Stomach (tissue), 19 donors: Measurements from ENCODE around the gene B4GALT7. TPM values are rescaled to one million over a fixed set of nuclear protein-coding genes. Genes with fewer than 3 reads are reported as not detected.
A peak's percentile ranks its signal among the peaks of the same experiment; 100 is the strongest.

Experiments
- DNase-seq, 2 donors: peaks; one replicate each; pipeline versions ENCODE4 v3.0.0 to v3.0.0-alpha.2; 2013 to 2019
- H3K27ac ChIP-seq, 5 donors: fragments of 200-600 bp in 4 of 5; sonication (generic) in 4 of 5; one replicate each; pipeline ENCODE4 v1.5.1; 2013 to 2019; ENCODE audit warnings: mild to moderate bottlenecking in 1 of 5, moderate library complexity in 1 of 5
- H3K27me3 ChIP-seq, 3 donors: fragments of 200-600 bp; sonication (generic); one replicate each; pipeline ENCODE4 v1.5.1; 2017 to 2019; ENCODE audit warnings: mixed run types in 1 of 3
- H3K36me3 ChIP-seq, 4 donors: fragments of 200-600 bp; sonication (generic); 1 replicate in 3 of 4; 2 replicates in 1 of 4; pipeline ENCODE4 v1.5.1; 2016 to 2019
- H3K4me1 ChIP-seq, 4 donors: fragments of 200-600 bp; sonication (generic); one replicate each; pipeline ENCODE4 v1.5.1; 2016 to 2019
- H3K4me3 ChIP-seq, 4 donors: fragments of 200-600 bp; sonication (generic) in 3 of 4; one replicate each; pipeline ENCODE4 v1.5.1; 2016 to 2019; ENCODE audit warnings: mild to moderate bottlenecking in 1 of 4
- H3K9me3 ChIP-seq, 4 donors: fragments of 200-600 bp; sonication (generic); one replicate each; pipeline ENCODE4 v1.5.1; 2016 to 2019
- EP300 ChIP-seq: sonication (generic); formaldehyde crosslinking; IDR thresholded peaks from one replicate; pipeline ENCODE4 v1.6.1; 2017; ENCODE audit warnings: antibody characterized with exemption
- POLR2A ChIP-seq, 4 donors: fragments of 450-650 bp; IDR thresholded peaks; one replicate each; pipeline ENCODE4 v1.6.1; 2016; ENCODE audit warnings: antibody characterized with exemption in 4 of 4, control low read depth in 2 of 4, mild to moderate bottlenecking in 1 of 4, moderate library complexity in 1 of 4
- POLR2AphosphoS5 ChIP-seq, 3 donors: sonication (generic); formaldehyde crosslinking; IDR thresholded peaks; one replicate each; pipeline ENCODE4 v1.6.1; 2016; ENCODE audit warnings: antibody characterized with exemption in 3 of 3
- WGBS, 5 donors: extraction: QIAGEN DNeasy Blood & Tissue Kit in 3 of 5; methylation state at CpG; one replicate each; pipeline versions ENCODE4 v1.1.5 to v1.1.7; 2013 to 2018; 5-methylcytosine and 5-hydroxymethylcytosine counted together
- intact Hi-C: fragments of 100-400 bp; cut with DNase I; formaldehyde crosslinking; loops from one replicate; pipeline ENCODE4 v1.15.1; 2023; ENCODE audit warnings: low total_unique reads
- long read RNA-seq, 10 donors: transcript quantifications; one replicate each; lab custom pipeline, GENCODE V29; 2026
- polyA plus RNA-seq, 3 donors: library from polyadenylated mRNA; stranded (reverse); fragments of 200-250 nt; gene quantifications; one replicate each; pipeline ENCODE4 v1.2.3, GENCODE V29; 2013
- total RNA-seq, 5 donors: library from RNA; depleted of rRNA; stranded (reverse); fragments of >200 nt; gene quantifications; one replicate each; pipeline versions ENCODE4 v1.1.0 to v1.2.3, GENCODE V29; 2014 to 2016
- TF ChIP-seq, protein P1 (sequence below), 7 experiments: fragments of 450-650 bp in 4 of 7; fragments of 200-600 bp in 3 of 7; sonication (generic) in 3 of 7; IDR thresholded peaks; one replicate each; pipeline ENCODE4 v1.5.1; 2016 to 2019; ENCODE audit warnings: antibody characterized with exemption in 7 of 7, control low read depth in 2 of 7, mild to moderate bottlenecking in 1 of 7
- donor health status: healthy with polysubstance abuse.
- donor health status: Bipolar disorder and iron deficiency.
- donor health status: healthy.

The B4GALT7 gene, protein sequence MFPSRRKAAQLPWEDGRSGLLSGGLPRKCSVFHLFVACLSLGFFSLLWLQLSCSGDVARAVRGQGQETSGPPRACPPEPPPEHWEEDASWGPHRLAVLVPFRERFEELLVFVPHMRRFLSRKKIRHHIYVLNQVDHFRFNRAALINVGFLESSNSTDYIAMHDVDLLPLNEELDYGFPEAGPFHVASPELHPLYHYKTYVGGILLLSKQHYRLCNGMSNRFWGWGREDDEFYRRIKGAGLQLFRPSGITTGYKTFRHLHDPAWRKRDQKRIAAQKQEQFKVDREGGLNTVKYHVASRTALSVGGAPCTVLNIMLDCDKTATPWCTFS
- total RNA-seq: 10 to 100 TPM in 3 of 5 donors, 1 to 10 TPM in 2; 3.5 to 29.0 (median 11.6) TPM
- polyA plus RNA-seq: 10 to 100 TPM; 14.2 to 23.3 (median 22.6) TPM
- long read RNA-seq, donor 1, partial matches to known transcripts: 0 of 2 reads
- long read RNA-seq, donor 1, other reads (novel, unspliced or antisense): 0 of 2 reads
- long read RNA-seq, donor 2, transcript B4GALT7-201 (6 exons, 1,747 nt): major isoform, 5 of 8 reads
- long read RNA-seq, donor 2, partial matches to known transcripts: 0 of 8 reads
- long read RNA-seq, donor 2, other reads (novel, unspliced or antisense): 0 of 8 reads
- long read RNA-seq, donor 3, partial matches to known transcripts: 0 of 3 reads
- long read RNA-seq, donor 3, other reads (novel, unspliced or antisense): 0 of 3 reads
- long read RNA-seq, donor 4, partial matches to known transcripts: 0 of 2 reads
- long read RNA-seq, donor 4, other reads (novel, unspliced or antisense): 0 of 2 reads
- long read RNA-seq, donor 5, transcript B4GALT7-201 (6 exons, 1,747 nt): major isoform, 6 of 7 reads
- long read RNA-seq, donor 5, partial matches to known transcripts: 0 of 7 reads
- long read RNA-seq, donor 5, other reads (novel, unspliced or antisense): 0 of 7 reads
- long read RNA-seq, donor 6, transcript B4GALT7-201 (6 exons, 1,747 nt): major isoform, 16 of 43 reads
- long read RNA-seq, donor 6, partial matches to known transcripts: 27 of 43 reads
- long read RNA-seq, donor 6, other reads (novel, unspliced or antisense): 0 of 43 reads
- long read RNA-seq, donor 7, transcript B4GALT7-201 (6 exons, 1,747 nt): major isoform, 8 of 8 reads
- long read RNA-seq, donor 7, partial matches to known transcripts: 0 of 8 reads
- long read RNA-seq, donor 7, other reads (novel, unspliced or antisense): 0 of 8 reads
- long read RNA-seq, donor 8, transcript B4GALT7-201 (6 exons, 1,747 nt): major isoform, 9 of 10 reads
- long read RNA-seq, donor 8, partial matches to known transcripts: 0 of 10 reads
- long read RNA-seq, donor 8, other reads (novel, unspliced or antisense): 0 of 10 reads
- long read RNA-seq, donor 9, transcript B4GALT7-201 (6 exons, 1,747 nt): major isoform, 5 of 7 reads
- long read RNA-seq, donor 9, partial matches to known transcripts: 0 of 7 reads
- long read RNA-seq, donor 9, other reads (novel, unspliced or antisense): 0 of 7 reads
- long read RNA-seq, donor 10, partial matches to known transcripts: 0 of 5 reads
- long read RNA-seq, donor 10, other reads (novel, unspliced or antisense): 0 of 5 reads

DNA sequence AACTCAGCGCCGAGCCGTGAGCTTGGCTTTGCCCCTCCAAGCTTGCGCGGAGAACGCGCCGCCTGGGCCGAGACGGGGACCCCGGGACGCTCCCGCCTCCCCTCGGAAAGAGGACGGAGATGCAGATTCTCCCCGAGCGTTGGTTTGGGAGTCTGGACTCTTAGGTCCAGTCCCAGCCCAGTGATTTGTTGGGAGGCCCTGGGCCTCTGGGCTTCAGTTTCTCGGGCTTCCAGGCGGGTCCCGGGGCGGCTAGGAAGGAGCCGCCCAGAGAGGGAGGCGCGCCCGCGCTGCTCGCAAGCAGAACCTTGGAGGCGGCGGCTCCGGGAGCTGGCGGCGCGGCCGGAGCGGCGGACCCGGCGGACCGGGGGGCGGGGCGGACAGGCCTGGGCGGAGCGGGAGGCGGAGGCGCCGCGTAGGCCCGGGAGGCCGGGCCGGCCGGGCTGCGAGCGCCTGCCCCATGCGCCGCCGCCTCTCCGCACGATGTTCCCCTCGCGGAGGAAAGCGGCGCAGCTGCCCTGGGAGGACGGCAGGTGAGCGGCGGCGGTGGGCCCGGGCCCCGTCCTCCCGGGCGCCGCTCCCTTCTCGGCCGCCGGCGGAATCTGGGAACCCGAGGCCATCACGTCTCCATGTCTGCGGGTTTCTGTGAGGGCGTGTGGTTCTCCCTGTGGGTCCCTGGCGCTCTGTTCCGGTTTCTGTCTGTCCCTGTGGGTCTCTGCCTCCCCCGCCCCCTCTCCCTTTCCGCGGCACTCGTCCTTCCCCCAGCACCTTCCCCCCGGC lies at the start of gene B4GALT7:
TSS of gene B4GALT7 (plus strand) at position 402 of the 777 bp plus-strand sequence. CDS start at position 481, 79 bp downstream.
- DNase-seq: peak; percentile 93 to 94
- WGBS, 5 donors: 0 to 3% (median 1%) methylated on average over 7 to 85 of the region's 86 CpGs
- H3K36me3 ChIP-seq: peaks cover 17 to 23% (median 21%) of the 10 kb centered on the region in 4 donors
- TF ChIP-seq POLR2AphosphoS5 (IDR thresholded peaks at IDR 0.05): peak in 2 of 3 donors; percentile 60 to 81
- no peak for TF ChIP-seq POLR2A (IDR thresholded peaks at IDR 0.05)
- TF ChIP-seq EP300: no peak
- peak within 1 kb of the TSS; percentile 81 to 92 (median 88) for H3K4me3 ChIP-seq
- H3K27me3 ChIP-seq: no peaks in the 10 kb centered on the region
- peaks cover 12 to 54% (median 48%) of the 10 kb centered on the region in 4 donors for H3K4me1 ChIP-seq
- peak within 1 kb of the TSS; percentile 75 to 90 (median 90) for H3K27ac ChIP-seq
- intact Hi-C loops: no loop called here
- H3K9me3 ChIP-seq: no peaks in the 10 kb centered on the region

DNA sequence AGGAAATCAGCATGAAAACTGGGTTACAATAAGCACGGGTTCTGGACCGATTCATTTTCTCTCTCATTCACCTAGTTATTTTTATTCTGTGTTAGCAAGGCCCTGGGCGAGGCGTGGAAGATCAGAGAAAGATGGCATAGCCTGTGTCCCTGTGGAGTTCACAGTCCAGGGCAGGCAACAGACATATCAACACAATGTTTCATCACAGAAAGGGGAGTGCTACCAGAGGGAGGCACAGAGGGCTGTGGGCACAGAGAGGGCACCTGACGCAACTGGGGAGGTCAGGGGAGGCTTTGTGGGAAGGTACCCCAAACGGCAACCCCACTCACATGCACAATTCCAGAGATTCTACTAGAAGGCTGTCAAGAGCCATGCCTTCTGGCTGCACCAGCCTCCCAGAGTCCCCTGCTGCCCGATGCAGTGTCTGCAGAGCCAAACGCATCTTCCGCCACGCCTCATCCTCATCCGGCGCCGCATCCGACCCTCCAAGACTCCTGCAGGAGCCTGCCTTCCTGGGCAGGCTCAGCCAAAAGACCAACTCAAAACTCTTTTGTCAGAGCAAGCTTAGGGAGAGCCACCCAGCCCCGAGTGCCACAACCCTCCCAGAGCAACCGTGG lies 47.0 kb upstream of the B4GALT7 start:
- 36 to 60% (median 38%) methylated on average over 13 to 16 of the region's 16 CpGs for WGBS, 5 donors
- H3K36me3 ChIP-seq: peaks cover 5 to 18% (median 9%) of the 10 kb centered on the region in 4 donors
- peak overlapping the region in 3 of 5 donors; percentile 81 to 93 (median 88) for H3K27ac ChIP-seq
- no peaks in the 10 kb centered on the region for H3K27me3 ChIP-seq
- no peak for TF ChIP-seq POLR2A (IDR thresholded peaks at IDR 0.05)
- no peak for TF ChIP-seq EP300
- TF ChIP-seq POLR2AphosphoS5 (IDR thresholded peaks at IDR 0.05): no peak
- TF ChIP-seq, protein P1, sequence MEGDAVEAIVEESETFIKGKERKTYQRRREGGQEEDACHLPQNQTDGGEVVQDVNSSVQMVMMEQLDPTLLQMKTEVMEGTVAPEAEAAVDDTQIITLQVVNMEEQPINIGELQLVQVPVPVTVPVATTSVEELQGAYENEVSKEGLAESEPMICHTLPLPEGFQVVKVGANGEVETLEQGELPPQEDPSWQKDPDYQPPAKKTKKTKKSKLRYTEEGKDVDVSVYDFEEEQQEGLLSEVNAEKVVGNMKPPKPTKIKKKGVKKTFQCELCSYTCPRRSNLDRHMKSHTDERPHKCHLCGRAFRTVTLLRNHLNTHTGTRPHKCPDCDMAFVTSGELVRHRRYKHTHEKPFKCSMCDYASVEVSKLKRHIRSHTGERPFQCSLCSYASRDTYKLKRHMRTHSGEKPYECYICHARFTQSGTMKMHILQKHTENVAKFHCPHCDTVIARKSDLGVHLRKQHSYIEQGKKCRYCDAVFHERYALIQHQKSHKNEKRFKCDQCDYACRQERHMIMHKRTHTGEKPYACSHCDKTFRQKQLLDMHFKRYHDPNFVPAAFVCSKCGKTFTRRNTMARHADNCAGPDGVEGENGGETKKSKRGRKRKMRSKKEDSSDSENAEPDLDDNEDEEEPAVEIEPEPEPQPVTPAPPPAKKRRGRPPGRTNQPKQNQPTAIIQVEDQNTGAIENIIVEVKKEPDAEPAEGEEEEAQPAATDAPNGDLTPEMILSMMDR (IDR thresholded peaks at IDR 0.05): no peak
- peak overlapping the region; percentile 86 to 100 (median 94) for H3K4me3 ChIP-seq
- intact Hi-C loops: no loop called here
- H3K9me3 ChIP-seq: no peaks in the 10 kb centered on the region
- peaks cover 27 to 62% (median 43%) of the 10 kb centered on the region in 4 donors for H3K4me1 ChIP-seq
- no peak for DNase-seq

DNA sequence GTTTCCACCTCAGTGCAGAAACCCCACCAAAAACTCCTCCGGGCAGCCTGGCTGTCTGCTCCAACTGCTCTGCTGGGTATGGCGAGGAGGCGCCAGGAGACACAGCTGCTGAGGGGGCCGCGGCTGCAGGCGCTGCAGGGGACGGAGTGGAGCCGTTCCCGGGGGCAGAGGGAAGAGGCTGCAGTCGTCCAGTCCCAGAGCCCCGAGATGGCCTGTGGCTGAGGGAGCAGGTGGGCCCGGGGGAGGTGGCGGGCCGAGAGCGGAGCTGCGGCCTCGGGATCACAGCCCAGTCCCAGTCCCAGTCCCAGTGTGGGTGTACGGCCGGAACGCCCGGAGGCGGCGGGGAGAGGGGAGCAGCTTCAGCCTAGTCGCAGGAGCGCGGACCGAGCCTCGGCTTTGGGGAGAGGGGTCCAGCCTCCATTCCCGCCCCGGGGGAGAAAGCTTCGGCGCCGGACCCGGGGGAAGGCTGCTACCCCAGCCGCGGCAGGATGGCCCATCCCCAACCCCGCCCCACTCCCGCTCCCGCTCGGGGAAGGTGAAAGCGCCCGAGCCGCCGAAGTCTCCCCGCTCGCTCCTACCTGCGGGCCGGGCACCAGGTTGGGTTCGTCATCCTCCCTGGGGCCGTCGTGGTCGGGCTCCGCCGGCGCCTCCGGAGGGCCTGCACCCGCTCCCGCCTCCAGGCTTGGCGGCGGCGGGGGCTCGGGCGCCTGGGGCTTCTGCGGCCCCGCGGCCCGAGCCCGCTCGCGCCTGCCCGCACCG lies 46.1 kb upstream of the B4GALT7 start:
- Histone ChIP-seq H3K9me3 (no peaks in the 10 kb centered on the region), H3K36me3 (peaks cover 5 to 18% (median 9%) of the 10 kb centered on the region in 4 donors), H3K27ac (peak overlapping the region; percentile 78 to 93 (median 83)), H3K4me1 (peaks cover 19 to 53% (median 39%) of the 10 kb centered on the region in 4 donors), H3K27me3 (no peaks in the 10 kb centered on the region), H3K4me3 (peak overlapping the region; percentile 86 to 100 (median 94))
- 0 to 1% (median 1%) methylated on average over 9 to 72 of the region's 72 CpGs for WGBS, 5 donors
- intact Hi-C loops: no loop called here
- TF ChIP-seq, protein P1 (IDR thresholded peaks at IDR 0.05): no peak
- TF ChIP-seq POLR2A (IDR thresholded peaks at IDR 0.05): no peak
- no peak for TF ChIP-seq POLR2AphosphoS5 (IDR thresholded peaks at IDR 0.05)
- no peak for TF ChIP-seq EP300
- peak; percentile 56 to 69 for DNase-seq
